SU-DHL-6 (cell line): ENCODE measurements around the gene HCN1.

Source experiments
- CTCF ChIP-seq: fragments of 200-600 bp; sonication (generic); IDR thresholded peaks from one replicate; pipeline ENCODE4 v1.5.1; 2017; ENCODE audit warnings: antibody characterized with exemption, mild to moderate bottlenecking, low read length, moderate library complexity; ENCODE audit not compliant: insufficient read depth, poor library complexity, severe bottlenecking
- EZH2phosphoT487 ChIP-seq: fragments of 200-600 bp; sonication (generic), shearing (Covaris generic); conservative IDR thresholded peaks from 2 replicates; pipeline ENCODE4 v1.6.1; 2018; ENCODE audit warnings: mild to moderate bottlenecking, antibody characterized with exemption, low read length, moderate library complexity, mixed read lengths

- TF ChIP-seq CTCF (no peak), EZH2phosphoT487 (no peak)
Observed at GRCh38 chr5:45417285-45417998, 278.7 kb downstream of the HCN1 start.
